Lower lobe of right lung (tissue), 2 donors: ENCODE data around the gene KPNA5. TPM values are rescaled to one million over a fixed set of nuclear protein-coding genes. Genes with fewer than 3 reads are reported as not detected.
"Not testable (repeated sequence)": the region's sequence is repeated elsewhere in the genome, so short reads cannot be mapped to it uniquely, and the experiment has no call there.

Experiments
- ATAC-seq, 2 donors: fragments of 200-7000 bp; cut with Tn5 transposase; one replicate each; pipeline ENCODE4 v1.9.1; 2020 to 2022; ENCODE audit warnings: mild to moderate bottlenecking in 2 of 2, moderate library complexity in 2 of 2
- DNase-seq: peaks from one replicate; pipeline ENCODE4 v3.0.0-alpha.2; 2020
- H3K27ac ChIP-seq: fragments of 200-600 bp; one replicate; pipeline ENCODE4 v1.8.0; 2022
- H3K27me3 ChIP-seq: fragments of 200-600 bp; one replicate; pipeline ENCODE4 v1.8.0; 2022; ENCODE audit warnings: low read depth
- H3K36me3 ChIP-seq: fragments of 200-600 bp; one replicate; pipeline ENCODE4 v1.8.0; 2022; ENCODE audit warnings: mild to moderate bottlenecking
- H3K4me1 ChIP-seq: fragments of 200-600 bp; one replicate; pipeline ENCODE4 v1.8.0; 2022
- H3K4me3 ChIP-seq: fragments of 200-600 bp; one replicate; pipeline ENCODE4 v1.8.0; 2022; ENCODE audit warnings: mild to moderate bottlenecking
- H3K9me3 ChIP-seq: fragments of 200-600 bp; one replicate; pipeline ENCODE4 v1.8.0; 2022
- intact Hi-C: fragments of 100-400 bp; cut with DNase I; formaldehyde crosslinking; loops from one replicate; pipeline ENCODE4 v1.11.0; 2022
- total RNA-seq: library from RNA; stranded (reverse); fragmentation: NEBNext Ultra II Directional; extraction: Animal tissue kit (Norgen Biotek cat#: 25700); gene quantifications from one replicate; pipeline ENCODE4 v1.2.1, GENCODE V29; 2021
- TF ChIP-seq, protein P1 (sequence below): fragments of 200-600 bp; IDR thresholded peaks from one replicate; pipeline ENCODE4 v1.8.0; 2022; ENCODE audit warnings: antibody characterized with exemption, mild to moderate bottlenecking
- donor health status: DM: no; HTN: yes; CAD: no; lungs with severe emphysema.

The KPNA5 gene
- total RNA-seq, 1 donor from 2014 or later: 17.4 TPM

GRCh38 chr6:116651916-116652315 lies 29.1 kb upstream of the KPNA5 start:
- Histone ChIP-seq H3K27me3 (no peaks in the 10 kb centered on the region), H3K27ac (no peak overlapping the region), H3K4me3 (no peak overlapping the region), H3K36me3 (peaks cover 62% of the 10 kb centered on the region), H3K9me3 (no peaks in the 10 kb centered on the region), H3K4me1 (no peaks in the 10 kb centered on the region)
- intact Hi-C loops: no loop called here
- no peak for DNase-seq
- TF ChIP-seq, protein P1, sequence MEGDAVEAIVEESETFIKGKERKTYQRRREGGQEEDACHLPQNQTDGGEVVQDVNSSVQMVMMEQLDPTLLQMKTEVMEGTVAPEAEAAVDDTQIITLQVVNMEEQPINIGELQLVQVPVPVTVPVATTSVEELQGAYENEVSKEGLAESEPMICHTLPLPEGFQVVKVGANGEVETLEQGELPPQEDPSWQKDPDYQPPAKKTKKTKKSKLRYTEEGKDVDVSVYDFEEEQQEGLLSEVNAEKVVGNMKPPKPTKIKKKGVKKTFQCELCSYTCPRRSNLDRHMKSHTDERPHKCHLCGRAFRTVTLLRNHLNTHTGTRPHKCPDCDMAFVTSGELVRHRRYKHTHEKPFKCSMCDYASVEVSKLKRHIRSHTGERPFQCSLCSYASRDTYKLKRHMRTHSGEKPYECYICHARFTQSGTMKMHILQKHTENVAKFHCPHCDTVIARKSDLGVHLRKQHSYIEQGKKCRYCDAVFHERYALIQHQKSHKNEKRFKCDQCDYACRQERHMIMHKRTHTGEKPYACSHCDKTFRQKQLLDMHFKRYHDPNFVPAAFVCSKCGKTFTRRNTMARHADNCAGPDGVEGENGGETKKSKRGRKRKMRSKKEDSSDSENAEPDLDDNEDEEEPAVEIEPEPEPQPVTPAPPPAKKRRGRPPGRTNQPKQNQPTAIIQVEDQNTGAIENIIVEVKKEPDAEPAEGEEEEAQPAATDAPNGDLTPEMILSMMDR: no peak
- ATAC-seq: no peak

DNA sequence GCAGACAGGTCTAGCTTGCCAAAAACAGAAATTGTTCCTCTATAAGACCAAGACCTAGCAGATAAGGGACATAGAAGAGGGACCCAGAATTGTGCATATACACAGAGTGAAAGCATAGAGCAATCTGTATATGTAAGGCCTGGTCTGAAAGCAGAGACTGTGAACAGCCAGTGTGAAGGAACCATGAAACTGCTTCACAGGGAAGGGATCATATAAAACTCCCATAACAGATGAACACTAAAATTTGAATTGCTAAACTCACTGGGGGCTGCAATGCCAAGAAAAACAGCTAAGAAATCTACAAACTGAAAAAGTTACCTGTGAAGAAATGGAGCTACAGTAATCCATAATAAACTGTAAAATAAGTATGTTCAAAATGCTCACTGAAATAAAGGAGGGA lies 19.4 kb upstream of the KPNA5 start:
- TF ChIP-seq, protein P1: no peak

GRCh38 chr6:116662202-116662601 lies 18.8 kb upstream of the KPNA5 start:
- TF ChIP-seq, protein P1: no peak
- Histone ChIP-seq H3K4me3 (no peak overlapping the region), H3K27me3 (no peaks in the 10 kb centered on the region), H3K36me3 (peaks cover 21% of the 10 kb centered on the region), H3K27ac (no peak overlapping the region), H3K4me1 (peaks cover 19% of the 10 kb centered on the region), H3K9me3 (no peaks in the 10 kb centered on the region)
- ATAC-seq (no peak), DNase-seq (no peak)
- intact Hi-C loops: no loop called here

More for the DNA sequence above, 19.4 kb upstream of the KPNA5 start:
- no peaks in the 10 kb centered on the region for H3K27me3 ChIP-seq
- no peaks in the 10 kb centered on the region for H3K9me3 ChIP-seq
- H3K27ac ChIP-seq: no peak overlapping the region
- peaks cover 21% of the 10 kb centered on the region for H3K36me3 ChIP-seq
- peaks cover 13% of the 10 kb centered on the region for H3K4me1 ChIP-seq
- intact Hi-C loops: no loop called here
- H3K4me3 ChIP-seq: no peak overlapping the region
- no peak for DNase-seq
- no peak for ATAC-seq

DNA sequence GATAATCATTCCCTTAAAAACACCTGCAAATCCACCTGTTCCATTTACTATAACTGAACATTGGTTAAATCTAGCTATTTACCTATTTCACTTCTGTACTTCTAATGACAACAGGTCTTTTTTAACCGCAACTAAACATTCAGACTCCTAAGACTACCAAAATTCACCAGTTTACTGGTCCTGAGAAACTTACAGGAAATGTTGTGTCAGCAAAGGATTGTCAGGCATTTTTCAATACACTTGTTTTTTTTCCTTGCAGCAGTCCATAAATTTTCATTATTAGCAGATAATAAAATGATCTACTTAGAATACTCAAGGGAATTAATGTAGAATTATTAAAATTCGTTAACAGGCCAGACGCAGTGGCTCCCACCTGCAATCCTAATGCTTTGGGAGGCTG lies 17.7 kb upstream of the KPNA5 start:
- Histone ChIP-seq H3K4me1 (peaks cover 27% of the 10 kb centered on the region), H3K36me3 (peaks cover 10% of the 10 kb centered on the region), H3K27ac (no peak overlapping the region), H3K27me3 (no peaks in the 10 kb centered on the region), H3K4me3 (no peak overlapping the region), H3K9me3 (no peaks in the 10 kb centered on the region)
- TF ChIP-seq, protein P1: no peak
- intact Hi-C loops: no loop called here
- no peak for DNase-seq
- no peak for ATAC-seq

DNA sequence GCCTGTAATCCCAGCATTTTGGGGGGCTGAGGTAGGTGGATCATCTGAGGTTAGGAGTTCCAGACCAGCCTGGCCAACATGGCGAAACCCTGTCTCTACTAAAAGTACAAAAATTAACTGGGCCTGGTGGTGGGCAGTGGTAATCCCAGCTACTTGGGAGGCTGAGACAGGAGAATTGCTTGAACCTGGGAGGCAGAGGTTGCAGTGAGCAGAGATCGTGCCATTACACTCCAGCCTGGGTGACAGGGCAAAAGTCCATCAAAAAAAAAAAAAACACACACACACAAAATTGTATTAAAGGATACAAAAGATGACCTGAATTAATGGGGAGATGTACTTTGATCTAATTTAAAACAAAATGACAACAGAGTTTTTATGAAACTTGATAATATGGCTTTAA lies 16.8 kb upstream of the KPNA5 start:
- peaks cover 27% of the 10 kb centered on the region for H3K4me1 ChIP-seq
- H3K9me3 ChIP-seq, H3K36me3 ChIP-seq, ATAC-seq, intact Hi-C loops, DNase-seq, H3K4me3 ChIP-seq, H3K27me3 ChIP-seq, H3K27ac ChIP-seq: not testable (repeated sequence)

DNA sequence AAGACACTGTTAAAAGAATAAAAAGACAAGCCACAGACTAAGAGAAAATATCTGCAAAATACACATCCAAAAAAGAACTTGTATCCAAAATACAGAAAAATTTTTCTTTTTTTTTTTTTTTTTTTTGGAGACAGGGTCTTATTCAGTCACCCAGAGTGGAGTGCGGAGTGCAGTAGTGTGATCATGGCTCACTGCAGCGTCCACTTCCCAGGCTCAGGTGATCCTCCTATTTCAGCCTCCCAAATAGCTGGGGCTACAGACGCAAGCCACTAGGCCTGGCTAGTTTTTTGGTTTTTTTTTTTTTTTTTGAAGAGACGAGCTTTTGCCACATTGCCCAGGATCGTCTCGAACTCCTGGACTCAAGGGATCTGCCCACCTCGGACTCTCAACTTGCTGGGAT lies 15.5 kb upstream of the KPNA5 start:
- no peaks in the 10 kb centered on the region for H3K9me3 ChIP-seq
- H3K4me1 ChIP-seq: peaks cover 27% of the 10 kb centered on the region
- intact Hi-C loops: no loop called here
- no peaks in the 10 kb centered on the region for H3K27me3 ChIP-seq
- DNase-seq: no peak
- H3K27ac ChIP-seq: no peak overlapping the region
- TF ChIP-seq, protein P1: no peak
- no peak for ATAC-seq
- H3K36me3 ChIP-seq: no peaks in the 10 kb centered on the region
- H3K4me3 ChIP-seq: no peak overlapping the region
